IMR-90 (cell line): ENCODE data around the gene BTNL8. TPM values are rescaled to one million over a fixed set of nuclear protein-coding genes. Genes with fewer than 3 reads are reported as not detected.

Experiments used
- ATAC-seq: fragments of 200-7000 bp; cut with Tn5 transposase; 2 replicates; pipeline ENCODE4 v1.9.1; 2020; ENCODE audit warnings: low read depth, mild to moderate bottlenecking, moderate library complexity
- BruUV-seq: library from RNA; stranded (reverse); fragments of 400-500 nt; replicated peaks from 2 replicates; lab custom pipeline; 2021; lab: Mats Ljungman, UMichigan
- CTCF ChIA-PET: fragments of 300-600 bp; formaldehyde crosslinking; extraction: SDS; loops from one replicate; lab custom pipeline; 2021; ENCODE audit warnings: antibody characterized with exemption; lab: Yijun Ruan, JAX
- POLR2A ChIA-PET: fragments of 300-600 bp; sonication (Branson Sonifier 250); formaldehyde crosslinking; loops from one replicate; lab custom pipeline; 2022; ENCODE audit warnings: antibody characterized with exemption; ENCODE audit not compliant: unreplicated experiment; lab: Charles Lee
- DNase-seq: peaks from one replicate; pipeline ENCODE4 v3.0.0; 2013
- H2AFZ ChIP-seq: replicated peaks from 2 replicates; pipeline ENCODE3; 2013; ENCODE audit warnings: low read length, mild to moderate bottlenecking; ENCODE audit not compliant: poor library complexity
- H2AK5ac ChIP-seq: 2 replicates; pipeline ENCODE4 v1.6.1; 2013; ENCODE audit warnings: low read depth, low read length, inconsistent platforms
- H2AK9ac ChIP-seq: replicated peaks from 2 replicates; pipeline ENCODE3; 2013; ENCODE audit warnings: mild to moderate bottlenecking, low read depth, low read length, moderate library complexity; ENCODE audit not compliant: poor library complexity
- H2BK120ac ChIP-seq: 2 replicates; pipeline ENCODE4 v1.6.1; 2013; ENCODE audit warnings: low read depth, low read length, inconsistent platforms
- H2BK15ac ChIP-seq: 3 replicates; pipeline ENCODE4 v1.6.1; 2013; ENCODE audit warnings: low read depth, low read length, inconsistent platforms
- H2BK20ac ChIP-seq: 2 replicates; pipeline ENCODE4 v1.6.1; 2013; ENCODE audit warnings: low read depth, mild to moderate bottlenecking, inconsistent platforms, low read length, moderate library complexity
- H2BK5ac ChIP-seq: 2 replicates; pipeline ENCODE4 v1.6.1; 2013; ENCODE audit warnings: mild to moderate bottlenecking, low read depth, low read length, inconsistent platforms; ENCODE audit not compliant: poor library complexity, severe bottlenecking
- H3K14ac ChIP-seq: replicated peaks from 2 replicates; pipeline ENCODE4 v1.6.1; 2013; ENCODE audit warnings: low read depth, low read length, inconsistent platforms
- H3K18ac ChIP-seq: 2 replicates; pipeline ENCODE4 v1.6.1; 2013; ENCODE audit warnings: low read depth, low read length, control low read depth
- H3K23ac ChIP-seq: 2 replicates; pipeline ENCODE4 v1.6.1; 2013; ENCODE audit warnings: low read depth, low read length, inconsistent platforms
- H3K27ac ChIP-seq: 2 replicates; pipeline ENCODE4 v1.5.1; 2013; ENCODE audit warnings: mild to moderate bottlenecking, control low read depth, low read length; ENCODE audit not compliant: insufficient read depth
- H3K27me3 ChIP-seq: 2 replicates; pipeline ENCODE4 v1.6.1; 2013; ENCODE audit warnings: low read length; ENCODE audit not compliant: control insufficient read depth, insufficient read depth
- H3K36me3 ChIP-seq: 2 replicates; pipeline ENCODE4 v1.6.1; 2013; ENCODE audit warnings: low read length, mixed read lengths; ENCODE audit not compliant: control insufficient read depth, insufficient read depth
- H3K4ac ChIP-seq: 2 replicates; pipeline ENCODE4 v1.6.1; 2013; ENCODE audit warnings: low read depth, low read length, inconsistent platforms
- H3K4me1 ChIP-seq: 2 replicates; pipeline ENCODE4 v1.6.1; 2013; ENCODE audit warnings: low read length, mixed read lengths; ENCODE audit not compliant: control insufficient read depth, insufficient read depth
- H3K4me2 ChIP-seq: 2 replicates; pipeline ENCODE4 v1.6.1; 2013; ENCODE audit warnings: low read depth, mild to moderate bottlenecking, control low read depth, low read length, moderate library complexity
- H3K4me3 ChIP-seq: 2 replicates; pipeline ENCODE4 v1.5.1; 2013; ENCODE audit warnings: low read depth, mild to moderate bottlenecking, control low read depth, low read length, moderate library complexity; ENCODE audit not compliant: insufficient read depth
- H3K56ac ChIP-seq: 2 replicates; pipeline ENCODE4 v1.6.1; 2013; ENCODE audit warnings: low read length, inconsistent platforms; ENCODE audit not compliant: insufficient read depth; ENCODE audit errors: extremely low read depth
- H3K79me1 ChIP-seq, 2 experiments: 2 replicates each; pipeline ENCODE4 v1.6.1; 2013; ENCODE audit warnings: low read length in 2 of 2, inconsistent platforms in 1 of 2, low read depth in 1 of 2
- H3K9ac ChIP-seq: 2 replicates; pipeline ENCODE4 v1.6.1; 2013; ENCODE audit warnings: low read depth, low read length, control low read depth
- H3K9me1 ChIP-seq: 2 replicates; pipeline ENCODE4 v1.6.1; 2013; ENCODE audit warnings: low read length, inconsistent platforms; ENCODE audit not compliant: insufficient read depth
- H3K9me3 ChIP-seq: 2 replicates; pipeline ENCODE4 v1.6.1; 2013; ENCODE audit warnings: low read length; ENCODE audit not compliant: control insufficient read depth, insufficient read depth
- H4K20me1 ChIP-seq: 2 replicates; pipeline ENCODE4 v1.6.1; 2013; ENCODE audit warnings: low read length, inconsistent platforms; ENCODE audit not compliant: insufficient read depth
- H4K5ac ChIP-seq: 2 replicates; pipeline ENCODE4 v1.6.1; 2013; ENCODE audit warnings: mild to moderate bottlenecking, low read depth, low read length, control low read depth
- H4K8ac ChIP-seq, 2 experiments: 2 replicates each; pipeline ENCODE4 v1.6.1; 2013; ENCODE audit warnings: low read depth in 2 of 2, low read length in 2 of 2, control low read depth in 1 of 2, inconsistent platforms in 1 of 2
- H4K91ac ChIP-seq: 2 replicates; pipeline ENCODE4 v1.6.1; 2013; ENCODE audit warnings: low read depth, low read length, inconsistent platforms; ENCODE audit not compliant: insufficient read depth
- BHLHE40 ChIP-seq: fragments of 150-350 bp; IDR thresholded peaks from 2 replicates; pipeline ENCODE4 v1.6.1; 2016; ENCODE audit warnings: mild to moderate bottlenecking, low read depth, low read length
- CEBPB ChIP-seq: IDR thresholded peaks from 2 replicates; pipeline ENCODE4 v1.6.1; 2012; ENCODE audit warnings: low read depth, low read length, improper control_type of control experiment
- CHD1 ChIP-seq: IDR thresholded peaks from 2 replicates; pipeline ENCODE4 v1.6.1; 2012; ENCODE audit warnings: low read depth, low read length, improper control_type of control experiment
- CTCF ChIP-seq: conservative IDR thresholded peaks from 2 replicates; pipeline ENCODE4 v1.5.1; 2012; ENCODE audit warnings: mild to moderate bottlenecking, low read depth, low read length, improper control_type of control experiment
- ELK1 ChIP-seq: fragments of 150-350 bp; IDR thresholded peaks from 2 replicates; pipeline ENCODE4 v1.6.1; 2016; ENCODE audit warnings: low read depth, mild to moderate bottlenecking, low read length, moderate library complexity, borderline replicate concordance
- FOS ChIP-seq: fragments of 150-350 bp; IDR thresholded peaks from 2 replicates; pipeline ENCODE4 v1.6.1; 2016; ENCODE audit warnings: low read depth, low read length
- MAFK ChIP-seq: IDR thresholded peaks from 2 replicates; pipeline ENCODE4 v1.6.1; 2012; ENCODE audit warnings: low read depth, low read length, improper control_type of control experiment
- MXI1 ChIP-seq: IDR thresholded peaks from 2 replicates; pipeline ENCODE4 v1.6.1; 2012; ENCODE audit warnings: low read depth, mild to moderate bottlenecking, low read length, moderate library complexity, borderline replicate concordance
- POLR2A ChIP-seq: IDR thresholded peaks from 2 replicates; pipeline ENCODE4 v1.6.1; 2012; ENCODE audit warnings: mild to moderate bottlenecking, low read depth, low read length
- RAD21 ChIP-seq: IDR thresholded peaks from 2 replicates; pipeline ENCODE4 v1.6.1; 2012; ENCODE audit warnings: low read length, improper control_type of control experiment
- SMC3 ChIP-seq: fragments of 150-350 bp; IDR thresholded peaks from 2 replicates; pipeline ENCODE4 v1.6.1; 2016; ENCODE audit warnings: low read depth, mild to moderate bottlenecking, antibody characterized with exemption, low read length, moderate library complexity
- WGBS, 2 experiments: methylation state at CpG; one replicate each; pipeline versions ENCODE4 v1.1.5 to v1.1.7; 2013; ENCODE audit warnings: missing lambda C conversion rate in 2 of 2; ENCODE audit not compliant: insufficient read length in 1 of 2; ENCODE audit errors: extremely low coverage in 2 of 2; 5-methylcytosine and 5-hydroxymethylcytosine counted together
- dilution Hi-C: fragments of 300-500 bp; cut with HindIII; formaldehyde crosslinking; loops from one replicate; pipeline ENCODE4 v1.14.3; 2018; ENCODE audit warnings: low sequenced_read_pairs; ENCODE audit not compliant: unreplicated experiment
- in situ Hi-C: fragments of 300-500 bp; cut with MboI; formaldehyde crosslinking; loops from 3 replicates; pipeline ENCODE4 v1.14.3; 2019; ENCODE audit warnings: low sequenced_read_pairs, inconsistent platforms, mixed read lengths
- intact Hi-C: fragments of 100-400 bp; cut with micrococcal nuclease; formaldehyde crosslinking; loops from 2 replicates; pipeline ENCODE4 v1.10.0; 2022
- polyA plus RNA-seq, 3 experiments: library from polyadenylated mRNA; depleted of rRNA; stranded (reverse); fragments of >200 nt; gene quantifications; 2 replicates each; pipeline ENCODE4 v1.2.3, GENCODE V29; 2012; ENCODE audit warnings: low replicate concordance in 1 of 3
- total RNA-seq: library from RNA; depleted of rRNA; stranded (reverse); fragments of >200 nt; gene quantifications from 2 replicates; pipeline ENCODE4 v1.2.3, GENCODE V29; 2012

The BTNL8 gene
- total and polyA plus RNA-seq, 2 of the 4 experiments (the other 2 are of a cell fraction), result not detected

- POLR2A ChIA-PET, result no interaction called here
- H3K4me2 ChIP-seq, result no peak overlapping the region
- no peak overlapping the region for H3K27ac ChIP-seq
Measured at GRCh38 chr5:180910735-180911134, 11.8 kb downstream of the BTNL8 start.

More at GRCh38 chr5:180910735-180911134, 11.8 kb downstream of the BTNL8 start:
- Histone ChIP-seq H3K23ac (no peak overlapping the region), H3K9ac (no peak overlapping the region), H3K36me3 (no peaks in the 10 kb centered on the region), H3K9me1 (no peaks in the 10 kb centered on the region), H2AK5ac (no peak overlapping the region), H2AFZ (no peak overlapping the region), H2BK20ac (no peak overlapping the region), H2BK15ac (no peak overlapping the region), H4K5ac (no peak overlapping the region), H3K56ac (no peak overlapping the region), H3K18ac (no peak overlapping the region), H4K20me1 (no peaks in the 10 kb centered on the region), H2BK120ac (no peak overlapping the region), H2BK5ac (no peak overlapping the region), H3K4me3 (no peak overlapping the region), H4K8ac (no peak overlapping the region), H3K9me3 (peaks cover 7% of the 10 kb centered on the region), H3K4me1 (no peaks in the 10 kb centered on the region), H3K79me1 (no peaks in the 10 kb centered on the region), H3K4ac (no peak overlapping the region), H3K14ac (no peak overlapping the region), H4K91ac (no peak overlapping the region), H2AK9ac (no peak overlapping the region), H3K27me3 (no peaks in the 10 kb centered on the region)
- dilution Hi-C loops, result no loop called here
- no peak for TF ChIP-seq BHLHE40
- no peak for TF ChIP-seq POLR2A
- TF ChIP-seq SMC3, result no peak
- no peak for TF ChIP-seq CHD1
- TF ChIP-seq FOS, result no peak
- TF ChIP-seq RAD21, result no peak
- TF ChIP-seq MXI1, result no peak
- no peak for TF ChIP-seq MAFK
- TF ChIP-seq CTCF, result no peak
- no peak for TF ChIP-seq CEBPB
- TF ChIP-seq ELK1, result no peak
- DNase-seq, result no peak
- no TSS peak for BruUV-seq
- in situ Hi-C loops, result no loop called here
- intact Hi-C loops, result no loop called here
- no peak for ATAC-seq
- CTCF ChIA-PET, result interaction anchor here (0.7 kb wide), 1 partner anchor 247 kb away, joined by 5 read pairs; no protein-coding TSS in a partner anchor
- 60% methylated on average over 4 of the region's 5 CpGs; no CpG with 5 or more reads in 1 of the 2 experiments for WGBS, 2 experiments
